ENCODE data around the gene RFXAP.
"Not testable (repeated sequence)": the region's sequence is repeated elsewhere in the genome, so short reads cannot be mapped to it uniquely, and the experiment has no call there.

Gene RFXAP, protein sequence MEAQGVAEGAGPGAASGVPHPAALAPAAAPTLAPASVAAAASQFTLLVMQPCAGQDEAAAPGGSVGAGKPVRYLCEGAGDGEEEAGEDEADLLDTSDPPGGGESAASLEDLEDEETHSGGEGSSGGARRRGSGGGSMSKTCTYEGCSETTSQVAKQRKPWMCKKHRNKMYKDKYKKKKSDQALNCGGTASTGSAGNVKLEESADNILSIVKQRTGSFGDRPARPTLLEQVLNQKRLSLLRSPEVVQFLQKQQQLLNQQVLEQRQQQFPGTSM

DNA sequence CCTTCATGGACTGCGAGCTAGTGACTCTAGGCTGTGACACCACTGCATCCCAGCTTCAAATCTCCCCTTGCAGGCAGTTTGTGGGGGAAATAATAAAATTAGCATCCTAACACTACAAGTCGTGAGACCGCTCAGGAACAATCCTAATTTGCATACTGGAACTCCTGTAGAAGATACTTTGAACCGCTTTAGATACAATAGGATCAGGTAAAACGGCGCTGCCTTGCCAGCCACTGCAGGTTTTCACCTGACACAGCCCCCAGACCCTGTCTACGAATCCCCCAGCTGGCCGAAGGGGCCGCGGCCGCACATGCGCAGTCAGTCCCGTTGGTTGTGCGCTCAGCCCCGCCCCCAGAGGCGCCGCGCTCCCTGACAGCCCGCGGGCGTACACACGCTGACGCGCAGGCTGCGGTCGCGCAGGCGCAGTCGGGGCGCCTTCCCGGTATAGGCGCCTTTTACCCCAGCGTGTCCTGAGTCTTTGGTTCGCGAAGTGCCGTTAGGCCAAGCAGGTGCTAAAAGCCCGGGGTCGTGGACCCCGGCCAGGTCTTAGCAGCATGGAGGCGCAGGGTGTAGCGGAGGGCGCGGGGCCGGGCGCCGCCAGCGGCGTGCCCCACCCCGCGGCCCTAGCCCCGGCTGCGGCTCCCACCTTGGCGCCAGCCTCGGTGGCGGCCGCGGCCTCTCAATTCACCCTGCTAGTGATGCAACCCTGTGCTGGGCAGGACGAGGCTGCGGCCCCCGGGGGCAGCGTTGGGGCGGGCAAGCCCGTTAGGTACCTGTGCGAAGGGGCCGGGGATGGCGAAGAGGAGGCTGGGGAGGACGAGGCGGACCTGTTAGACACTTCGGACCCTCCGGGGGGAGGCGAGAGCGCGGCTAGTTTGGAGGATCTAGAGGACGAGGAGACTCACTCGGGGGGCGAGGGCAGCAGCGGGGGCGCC is at the start of gene RFXAP:
TSS of gene RFXAP (plus strand) at position 419 of the 935 bp plus-strand sequence. CDS start at position 555, 136 bp downstream.
- DNase-seq, result peak; percentile 76

DNA sequence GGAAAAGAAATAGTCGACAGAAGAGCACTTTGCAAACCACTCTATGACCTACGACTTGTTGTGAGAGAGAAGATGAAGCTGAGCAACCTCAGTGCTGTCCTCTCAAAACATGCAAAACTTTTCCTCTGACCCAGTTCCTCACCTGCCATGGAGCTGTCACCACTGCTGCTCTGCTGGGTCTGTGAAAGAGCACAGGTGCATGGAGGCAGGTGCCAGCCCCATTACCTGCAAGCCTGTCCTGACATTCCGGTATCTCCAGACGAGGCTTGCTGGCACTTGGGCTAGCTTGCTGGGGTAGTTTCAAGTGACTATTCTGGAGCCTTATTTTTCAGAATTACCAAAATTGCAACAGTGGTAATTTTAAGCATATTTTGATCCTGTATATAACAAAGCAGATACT is 49.5 kb upstream of the RFXAP start:
- no peak for DNase-seq

DNA sequence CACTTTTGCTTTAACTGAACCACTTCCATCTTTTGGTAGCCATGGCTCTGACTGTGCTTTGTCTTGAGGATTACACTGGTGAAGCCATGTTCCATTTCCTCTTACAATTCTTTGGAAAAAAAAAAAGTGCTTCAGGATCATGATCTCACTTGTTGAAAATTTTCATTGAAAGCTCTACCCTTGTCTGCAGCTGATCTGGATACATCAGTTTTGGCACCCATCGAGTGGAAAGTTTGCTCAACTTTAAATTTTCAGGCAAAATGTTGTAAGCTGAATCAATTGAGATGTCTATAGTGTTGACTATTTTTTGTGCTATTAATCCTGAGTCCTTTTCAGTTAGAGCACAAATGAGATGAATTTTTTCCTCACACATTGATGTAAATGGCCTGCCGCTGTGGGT is 48.3 kb upstream of the RFXAP start:
- no peak for DNase-seq

DNA sequence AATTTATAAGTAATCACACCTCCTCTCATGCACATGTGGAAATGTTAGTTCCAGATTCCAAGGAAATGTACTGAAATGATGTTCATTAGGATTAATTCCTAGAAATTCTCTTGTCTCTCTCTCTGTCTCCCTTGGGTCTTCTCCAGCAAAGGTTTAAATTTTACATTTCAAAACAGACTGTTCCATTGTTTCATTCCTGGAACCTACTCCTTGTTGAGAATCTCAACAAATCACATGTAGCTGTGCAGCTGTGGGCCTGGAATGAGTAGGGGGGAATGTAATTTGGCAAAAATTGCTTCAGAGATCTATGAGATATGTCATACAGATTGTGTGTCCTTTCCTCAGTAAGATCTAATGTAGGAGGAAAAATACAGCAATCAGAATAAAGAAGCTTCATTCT is 46.2 kb upstream of the RFXAP start:
- DNase-seq, result no peak

DNA sequence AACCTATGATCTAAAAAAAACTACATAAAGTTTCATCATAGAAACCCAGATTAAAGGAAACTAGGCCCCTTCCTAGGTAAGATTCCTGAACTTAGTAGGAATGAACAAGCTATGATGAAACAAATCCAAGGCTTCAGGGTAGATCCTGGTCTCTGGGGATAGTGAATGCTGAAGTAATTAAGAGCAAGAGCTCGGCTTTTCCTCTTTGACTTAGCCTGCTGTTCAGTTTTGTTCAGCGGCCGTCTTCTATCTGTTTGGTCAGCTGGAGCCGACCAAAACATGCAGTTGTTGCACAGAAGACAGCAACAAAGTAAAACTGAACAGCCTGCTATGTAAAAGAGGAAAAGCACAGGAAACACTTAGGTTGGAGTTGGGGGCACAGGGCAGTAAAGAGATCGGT is 44.1 kb upstream of the RFXAP start:
- no peak for DNase-seq

DNA sequence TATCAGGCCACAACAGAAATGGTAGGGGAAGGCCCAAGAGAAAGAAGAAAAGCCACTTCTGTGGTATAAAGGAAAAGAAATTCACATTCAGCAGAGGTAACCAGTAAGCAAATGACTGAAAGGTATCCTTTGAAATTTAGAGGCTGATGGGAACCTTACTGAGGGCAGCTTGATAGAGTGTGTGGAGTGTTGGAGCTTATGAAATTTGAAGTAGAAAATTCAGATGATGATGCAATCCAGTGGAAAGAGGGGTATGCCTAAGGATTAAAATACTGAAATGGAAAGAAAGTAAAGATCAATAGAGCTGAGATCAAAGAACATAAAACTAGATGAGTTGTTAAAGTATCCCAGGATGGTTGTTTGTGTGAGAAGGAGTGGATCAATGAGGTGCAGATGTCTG is 42.8 kb upstream of the RFXAP start:
- DNase-seq, result no peak

DNA sequence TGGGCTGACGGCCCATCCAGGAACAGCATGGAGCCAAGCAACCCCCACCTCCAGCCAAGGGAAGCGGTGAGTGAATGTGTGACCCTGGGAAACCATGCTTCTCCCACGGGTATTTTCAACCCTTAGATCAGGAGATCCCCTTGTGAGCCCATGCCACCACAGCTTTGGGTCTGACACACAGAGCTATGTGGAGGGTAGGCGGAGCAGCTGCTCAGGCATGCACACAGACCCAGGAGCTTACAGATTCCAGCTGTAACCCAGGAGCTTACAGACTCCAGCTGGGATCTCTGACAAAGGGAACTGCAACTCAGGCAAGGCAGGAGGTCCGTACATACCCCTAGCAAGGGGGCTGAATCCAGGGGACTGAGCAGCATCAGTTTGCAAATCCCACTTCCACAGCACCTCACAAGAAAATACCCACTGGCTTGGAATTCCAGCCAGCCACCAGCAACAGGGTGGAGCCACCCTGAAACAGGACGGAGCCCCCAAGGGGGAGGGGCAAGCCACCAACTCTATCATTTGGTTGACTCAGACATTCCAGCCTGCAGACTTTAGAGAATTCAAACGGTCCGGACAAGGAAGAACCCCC is 40.8 kb upstream of the RFXAP start:
- no peak for DNase-seq

DNA sequence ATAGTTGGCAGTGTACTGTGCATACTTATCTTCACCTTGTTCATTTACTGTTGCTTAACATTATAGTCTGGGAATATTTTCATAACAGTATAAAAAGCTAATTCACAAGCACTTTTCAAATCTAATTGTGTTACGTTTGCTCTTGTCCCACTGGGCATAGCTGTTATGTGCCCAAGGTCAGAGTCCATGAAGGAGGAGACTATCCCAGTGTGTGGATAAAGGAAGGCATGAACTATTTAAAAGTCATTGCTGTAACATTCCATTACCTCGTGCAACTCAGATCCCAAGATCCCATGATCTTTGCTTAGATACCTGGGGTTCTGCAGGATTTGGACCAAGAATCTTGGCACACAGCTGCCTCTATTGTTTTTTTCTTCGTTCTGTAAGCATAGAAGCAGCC is 35.1 kb upstream of the RFXAP start:
- DNase-seq, result no peak

DNA sequence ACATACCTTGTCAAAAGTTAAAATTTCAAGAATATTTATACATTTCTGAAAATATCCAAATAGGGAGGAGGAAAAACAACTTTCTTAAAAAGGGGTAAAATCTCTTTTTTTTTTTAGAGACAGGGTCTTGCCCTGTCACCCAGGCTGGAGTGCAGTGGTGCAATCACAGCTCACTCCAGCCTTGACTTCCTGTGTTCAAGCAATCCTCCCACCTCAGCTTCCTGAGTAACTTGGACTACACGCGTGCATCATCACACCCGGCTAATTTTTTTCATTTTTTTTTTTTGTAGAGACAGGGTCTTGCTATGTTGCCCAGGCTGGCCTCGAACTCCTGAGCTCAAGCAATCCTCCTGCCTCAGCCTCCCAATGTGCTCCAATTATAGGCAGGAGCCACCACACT is 32.8 kb upstream of the RFXAP start:
- DNase-seq, result not testable (repeated sequence)

DNA sequence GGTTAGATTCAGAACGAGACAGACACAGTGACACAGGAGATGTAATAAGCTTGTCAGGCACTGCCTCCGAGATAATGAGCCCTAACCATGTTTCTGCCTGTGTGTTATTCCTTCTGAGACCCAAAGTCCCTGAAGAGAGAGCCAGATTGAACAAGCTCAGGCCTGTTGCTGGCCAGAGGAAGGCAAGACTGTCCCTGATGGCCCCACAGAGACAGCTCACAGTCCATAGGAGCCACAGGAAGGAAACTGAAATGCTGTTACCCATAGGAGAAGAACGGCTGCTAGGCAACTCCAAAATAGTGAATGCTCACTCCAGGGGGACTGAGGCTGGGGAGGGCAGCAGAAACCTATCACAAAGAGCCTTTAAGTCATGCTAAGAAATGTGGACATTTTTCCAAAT is 31.8 kb upstream of the RFXAP start:
- no peak for DNase-seq

DNA sequence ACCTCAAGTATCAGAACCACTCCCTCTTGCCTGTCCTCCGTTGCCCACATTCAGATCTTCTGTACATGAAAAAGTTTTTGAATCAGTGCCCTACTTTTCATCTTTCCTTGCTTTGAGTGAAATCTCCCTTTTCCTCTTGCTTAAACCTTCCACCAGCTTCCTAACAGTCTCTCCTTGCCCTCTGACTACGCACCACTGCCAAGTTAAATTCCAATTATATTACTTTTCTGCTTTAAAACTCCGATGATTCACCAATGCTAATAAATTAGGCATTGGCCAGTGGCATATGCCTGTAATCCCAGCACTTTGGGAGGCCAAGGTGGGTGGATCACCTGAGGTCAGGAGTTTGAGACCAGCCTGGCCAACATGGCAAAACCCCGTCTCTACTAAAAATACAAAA is 30.7 kb upstream of the RFXAP start:
- DNase-seq, result no peak

DNA sequence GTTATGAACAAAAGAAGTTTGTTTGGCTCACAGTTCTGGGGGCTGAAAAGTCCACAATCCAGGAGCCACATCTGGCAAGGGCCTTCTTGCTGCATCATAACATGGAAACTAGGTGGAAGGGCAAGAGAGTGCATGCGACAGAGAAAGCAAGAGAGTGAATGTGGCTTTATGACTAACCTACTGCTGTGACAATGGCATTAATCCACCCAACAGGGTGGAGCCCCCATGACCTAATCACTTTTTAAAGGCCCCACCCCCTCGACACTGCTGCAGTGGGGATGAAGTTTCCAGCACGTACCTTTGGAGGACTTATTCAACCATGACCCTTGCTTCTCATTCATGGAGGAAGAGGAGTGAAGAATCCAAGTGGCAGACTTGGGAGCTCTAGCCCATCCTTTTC is 30.0 kb upstream of the RFXAP start:
- no peak for DNase-seq

DNA sequence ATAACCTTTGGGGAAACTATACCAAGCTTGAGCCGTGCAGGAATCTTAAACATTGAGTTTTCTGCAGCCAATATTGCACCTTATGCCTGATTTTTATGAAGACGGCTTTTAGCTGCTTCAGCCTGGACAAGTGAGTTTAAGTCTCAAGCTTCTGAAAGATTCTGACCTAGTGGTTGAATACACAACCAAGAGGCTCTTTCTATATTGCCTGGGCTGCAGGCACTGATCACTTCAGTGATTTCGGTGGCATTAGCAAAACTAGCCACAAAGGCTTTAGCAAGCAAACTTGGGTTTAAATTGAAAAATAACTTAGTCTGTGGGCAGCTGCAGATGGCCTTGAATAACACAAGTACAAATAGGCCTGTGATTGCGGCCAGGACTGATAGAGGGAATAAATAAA is 29.3 kb upstream of the RFXAP start:
- DNase-seq, result no peak

DNA sequence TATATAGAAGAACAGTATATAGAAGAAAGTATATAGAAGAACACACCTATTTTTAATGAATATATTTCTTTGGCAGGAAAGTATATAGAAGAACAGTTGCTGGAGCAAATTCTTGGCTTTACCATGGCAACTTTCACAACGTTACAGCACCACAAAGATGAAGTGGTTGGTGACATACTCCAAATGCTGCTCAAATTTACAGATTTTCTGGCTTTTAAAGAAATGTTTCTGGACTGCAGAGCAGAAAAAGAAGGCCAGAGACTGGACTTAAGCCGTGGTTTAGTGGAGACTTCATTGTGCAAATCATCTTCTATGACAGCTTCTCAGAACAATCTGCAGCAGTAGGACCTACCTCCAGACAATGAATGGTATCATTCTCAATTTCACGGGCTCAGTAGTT is 24.3 kb upstream of the RFXAP start:
- no peak for DNase-seq

DNA sequence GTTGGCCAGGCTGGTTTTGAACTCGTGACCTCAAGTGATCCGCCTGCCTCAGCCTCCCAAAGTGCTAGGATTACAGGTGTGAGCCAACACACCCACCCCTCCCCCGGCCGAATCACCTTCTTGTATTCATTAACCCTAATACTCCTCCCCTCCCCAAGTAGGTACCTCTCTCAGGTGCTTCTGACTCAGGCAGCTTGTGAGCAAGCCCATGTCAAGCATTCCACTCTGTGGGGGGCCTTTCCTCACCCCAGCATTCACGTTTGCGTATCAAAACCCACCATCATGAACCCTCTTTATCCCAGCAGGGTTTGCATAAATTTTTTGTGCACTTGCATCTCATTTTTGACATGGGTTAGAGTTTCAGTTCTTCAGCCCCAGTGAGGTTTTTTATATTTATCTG is 23.6 kb upstream of the RFXAP start:
- no peak for DNase-seq

DNA sequence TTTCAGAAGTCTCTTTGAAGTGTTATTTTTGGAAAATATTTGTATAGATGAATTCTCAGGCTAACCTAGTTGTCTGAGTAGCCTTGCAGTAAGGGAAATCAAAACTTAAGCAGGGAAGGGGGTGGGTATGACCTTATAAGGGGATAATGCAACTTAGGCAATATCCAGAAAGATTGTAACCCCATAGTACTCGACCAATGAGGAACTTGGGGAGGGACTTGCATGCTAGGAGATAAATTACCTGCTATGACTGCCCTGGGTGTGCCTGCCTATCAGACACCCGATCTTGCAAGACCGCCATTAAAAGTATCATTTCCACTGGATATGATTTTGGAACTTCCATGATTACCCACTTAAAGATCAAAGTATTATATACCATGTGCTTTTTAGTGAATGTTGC is 23.0 kb upstream of the RFXAP start:
- DNase-seq, result no peak

DNA sequence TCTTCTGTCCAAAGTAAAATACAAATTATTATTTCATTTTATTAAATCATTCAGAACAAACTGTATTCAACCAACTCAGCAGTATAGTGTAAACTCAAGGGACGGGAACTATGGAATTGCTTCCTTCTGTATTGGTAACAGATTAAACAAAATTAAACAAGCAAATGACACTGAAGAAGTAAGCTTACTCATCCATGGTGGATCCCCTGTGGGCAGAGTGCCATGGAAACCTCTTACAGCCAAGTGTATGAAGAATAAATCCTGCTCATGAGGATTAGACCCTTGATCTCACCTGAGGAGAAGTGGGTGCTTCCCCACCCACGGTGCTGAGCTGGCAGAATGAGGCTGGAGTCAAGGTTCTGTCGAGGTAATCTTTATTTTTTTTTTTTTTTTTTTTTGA is 18.0 kb upstream of the RFXAP start:
- DNase-seq, result no peak

DNA sequence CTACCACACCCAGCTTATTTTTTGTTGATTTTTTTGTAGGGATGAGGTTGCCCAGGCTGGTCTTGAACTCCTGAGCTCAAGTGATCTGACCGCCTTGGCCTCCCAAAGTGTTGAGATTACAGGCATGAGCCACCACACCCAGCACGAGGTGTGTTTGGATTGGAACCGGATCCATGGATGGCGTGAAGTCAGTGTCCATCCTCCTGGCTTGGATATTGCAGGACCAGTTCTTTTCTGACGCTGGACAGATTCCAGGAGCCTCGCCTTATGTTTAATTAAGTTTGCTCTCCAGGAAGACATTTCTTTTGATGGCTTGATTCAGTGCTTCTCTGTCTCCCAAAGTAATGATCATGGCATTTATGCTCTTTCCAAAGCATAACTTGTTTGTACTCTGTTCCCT is 14.4 kb upstream of the RFXAP start:
- DNase-seq, result no peak

DNA sequence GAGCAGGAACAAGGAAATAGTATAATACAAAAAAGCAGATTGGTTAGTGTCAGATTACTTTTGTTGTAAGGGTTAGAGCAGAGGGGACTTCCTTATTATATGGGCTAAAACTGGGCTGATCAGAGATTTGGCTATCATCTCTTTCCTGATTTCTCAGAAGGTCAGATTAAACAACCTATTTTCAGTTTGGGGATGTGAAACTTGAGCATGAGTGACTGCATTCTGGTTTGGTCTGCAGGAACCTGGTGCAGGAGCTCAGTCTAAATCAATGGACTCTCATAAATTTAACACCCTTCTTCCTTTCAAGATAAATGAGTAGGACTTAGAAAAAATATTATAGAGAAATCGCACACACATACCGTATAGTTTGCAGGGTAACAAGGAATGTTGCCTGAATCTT is 12.9 kb upstream of the RFXAP start:
- DNase-seq, result no peak

DNA sequence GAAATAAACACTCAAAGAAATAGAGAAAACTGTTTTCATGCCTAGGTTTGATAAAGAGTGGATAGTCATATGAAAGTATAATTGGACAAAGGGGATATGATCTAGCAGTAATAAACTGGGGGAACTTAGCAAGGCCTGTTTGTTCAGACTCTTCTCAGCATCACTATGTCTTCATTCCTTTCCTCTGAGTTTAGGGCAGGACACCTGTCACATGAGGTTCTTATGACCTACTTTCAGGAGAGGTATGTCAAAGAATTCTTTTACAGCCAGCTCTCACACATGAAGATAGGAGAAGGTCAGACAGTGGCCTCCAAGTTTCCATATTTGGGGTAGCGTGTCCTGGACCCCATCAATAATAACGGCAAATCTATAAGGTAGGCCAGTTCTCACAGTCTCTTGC is 11.4 kb upstream of the RFXAP start:
- DNase-seq, result no peak

DNA sequence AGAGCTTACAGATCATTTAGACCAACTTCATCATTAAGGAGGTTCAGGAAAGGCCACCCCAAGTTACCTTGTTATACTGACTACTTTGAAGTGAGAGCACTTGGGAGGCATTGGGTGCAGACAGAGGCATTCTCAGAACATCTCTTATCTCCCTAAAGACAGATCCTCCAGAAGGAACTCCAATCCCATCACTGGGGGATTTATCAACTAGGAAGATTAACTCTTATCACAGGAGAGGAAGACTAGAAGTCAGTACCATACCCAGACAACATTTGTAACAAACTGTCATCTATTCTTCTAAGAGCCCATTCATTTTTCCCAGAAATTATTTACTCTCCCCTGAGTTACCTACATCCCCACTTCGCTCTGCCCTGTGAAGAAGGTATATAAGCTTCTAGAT is 5.8 kb upstream of the RFXAP start:
- no peak for DNase-seq

DNA sequence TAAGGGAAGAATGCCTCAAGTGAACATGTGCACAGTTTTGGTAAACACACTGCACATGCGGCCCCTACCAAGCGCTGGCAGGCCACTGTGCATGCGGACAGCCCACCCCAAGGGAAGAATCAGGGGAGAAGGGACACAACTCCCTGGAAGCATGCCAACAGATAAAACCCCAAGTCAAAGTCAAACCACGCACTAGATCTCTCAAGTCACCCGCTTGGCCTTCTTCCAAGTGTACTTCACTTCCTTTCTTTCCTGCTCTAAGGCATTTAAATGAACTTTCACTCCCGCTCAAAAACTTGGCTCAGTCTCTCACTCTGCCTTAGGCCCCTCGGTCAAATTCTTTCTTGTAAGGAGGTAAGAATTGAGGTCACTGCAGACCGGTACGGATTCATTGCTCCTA is 4.6 kb upstream of the RFXAP start:
- DNase-seq, result no peak

DNA sequence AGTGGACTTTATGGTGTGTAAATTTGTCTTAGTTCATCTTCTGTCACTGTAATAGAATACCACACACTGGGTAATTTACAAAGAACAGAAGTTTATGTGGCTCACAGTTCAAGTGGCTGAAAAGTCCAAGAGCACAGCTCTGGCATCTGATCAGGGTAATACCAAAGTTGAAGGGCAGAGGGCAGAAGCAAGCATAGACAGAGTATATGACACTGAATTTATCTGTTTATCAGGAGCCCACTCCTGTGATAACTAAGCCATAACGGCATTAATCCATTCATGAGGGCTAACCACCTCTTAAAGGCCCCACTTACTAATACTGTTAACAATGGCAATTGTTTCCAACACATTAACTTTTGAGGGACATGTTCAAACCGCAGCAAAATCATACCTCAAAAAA is 4.0 kb upstream of the RFXAP start:
- DNase-seq, result no peak
